Smooth muscle cell (in vitro differentiated cells): ENCODE results near the gene PACRG. TPM values are rescaled to one million over a fixed set of nuclear protein-coding genes. Genes with fewer than 3 reads are reported as not detected.

Experiments used
- DNase-seq: peaks from one replicate; lab custom pipeline; 2025; ENCODE audit not compliant: unreplicated experiment; lab: John Stamatoyannopoulos, UW
- H2AFZ ChIP-seq: fragments of 200-600 bp; sonication (generic); 2 replicates; pipeline ENCODE4 v1.6.0; 2016; ENCODE audit warnings: antibody characterized with exemption, low read depth, mild to moderate bottlenecking
- H3F3A ChIP-seq: fragments of 200-600 bp; sonication (generic); 2 replicates; pipeline ENCODE4 v1.6.0; 2017; ENCODE audit warnings: antibody characterized with exemption, low read depth
- H3K27ac ChIP-seq: fragments of 200-600 bp; sonication (generic); 2 replicates; pipeline ENCODE4 v1.5.1; 2016; ENCODE audit warnings: low read depth, mild to moderate bottlenecking
- H3K27me3 ChIP-seq: fragments of 200-600 bp; sonication (generic); 2 replicates; pipeline ENCODE4 v1.6.1; 2016; ENCODE audit warnings: low read depth, mild to moderate bottlenecking
- H3K36me3 ChIP-seq: fragments of 200-600 bp; sonication (generic); 2 replicates; pipeline ENCODE4 v1.5.1; 2016; ENCODE audit warnings: low read depth
- H3K4me1 ChIP-seq: fragments of 200-600 bp; sonication (generic); 2 replicates; pipeline ENCODE4 v1.5.1; 2016; ENCODE audit warnings: low read depth
- H3K4me2 ChIP-seq: fragments of 200-600 bp; sonication (generic); 2 replicates; pipeline ENCODE4 v1.6.0; 2016; ENCODE audit warnings: mild to moderate bottlenecking
- H3K4me3 ChIP-seq: fragments of 200-600 bp; sonication (generic); 2 replicates; pipeline ENCODE4 v1.5.1; 2016; ENCODE audit warnings: mild to moderate bottlenecking
- H3K79me2 ChIP-seq: fragments of 200-600 bp; sonication (generic); 2 replicates; pipeline ENCODE4 v1.6.0; 2016; ENCODE audit warnings: low read depth, mild to moderate bottlenecking
- H3K9ac ChIP-seq: fragments of 200-600 bp; sonication (generic); 2 replicates; pipeline ENCODE4 v1.6.0; 2016; ENCODE audit warnings: low read depth
- H3K9me3 ChIP-seq: fragments of 200-600 bp; sonication (generic); replicated peaks from 2 replicates; pipeline ENCODE4 v1.5.1; 2016; ENCODE audit warnings: low read depth
- H4K20me1 ChIP-seq: fragments of 200-600 bp; sonication (generic); 2 replicates; pipeline ENCODE4 v1.6.0; 2016; ENCODE audit warnings: low read depth
- WGBS: methylation state at CpG from one replicate; pipeline ENCODE4 v1.1.7; 2016; ENCODE audit warnings: low lambda C conversion rate; 5-methylcytosine and 5-hydroxymethylcytosine counted together
- polyA plus RNA-seq: library from polyadenylated mRNA; unstranded; fragments of >200 nt; fragmentation: Nextera tagmentation; extraction: Ambion mirVana; gene quantifications from 2 replicates; pipeline ENCODE4 v1.2.1, GENCODE V29; 2016
- total RNA-seq: library from RNA; depleted of rRNA; stranded (reverse); fragments of >200 nt; gene quantifications from 2 replicates; pipeline ENCODE4 v1.2.3, GENCODE V29; 2014
- TF ChIP-seq, protein P1 (sequence below): fragments of 200-600 bp; sonication (generic); IDR thresholded peaks from 2 replicates; pipeline ENCODE4 v1.5.1; 2017; ENCODE audit warnings: borderline replicate concordance, mild to moderate bottlenecking, antibody characterized with exemption; ENCODE audit not compliant: insufficient read depth, poor library complexity, severe bottlenecking

The PACRG gene
- total and polyA plus RNA-seq, 2 experiments from 2014 or later = not detected

DNA sequence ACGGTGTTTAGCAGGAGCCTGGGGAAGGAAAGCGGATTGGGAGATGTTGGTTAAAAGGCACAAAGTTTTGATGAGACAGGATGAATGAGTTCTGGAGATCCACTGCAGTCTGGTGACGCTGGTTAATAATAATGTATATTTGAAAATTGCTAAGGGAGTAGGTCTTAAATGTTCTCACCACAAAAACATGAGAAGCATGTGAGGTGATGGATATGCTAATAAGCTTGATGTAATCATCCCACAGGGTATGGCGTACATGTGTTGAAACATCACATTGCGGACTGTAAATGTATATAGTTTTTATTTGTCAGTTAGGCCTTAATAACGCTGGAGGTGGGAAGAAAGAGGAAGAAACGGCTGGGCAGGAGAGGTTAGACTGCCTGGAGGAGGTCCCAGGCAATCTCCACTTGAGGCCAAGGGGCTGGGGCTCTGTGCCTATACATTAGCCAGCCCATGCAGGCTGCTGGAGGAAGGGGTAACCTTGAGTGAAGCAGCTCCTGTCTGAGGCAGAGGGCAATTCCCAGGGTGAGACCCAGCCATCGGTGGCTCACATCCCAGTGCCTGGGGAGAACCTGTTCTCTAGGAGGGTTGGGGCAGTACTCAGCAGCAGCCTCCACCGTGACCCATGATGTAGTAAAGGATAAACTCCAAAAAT lies 498.5 kb downstream of the PACRG start:
- H3K36me3 ChIP-seq = no peaks in the 10 kb centered on the region
- H3K9me3 ChIP-seq = peaks cover 4% of the 10 kb centered on the region
- no peak overlapping the region for H3K4me3 ChIP-seq
- H3K79me2 ChIP-seq = no peaks in the 10 kb centered on the region
- H3K27me3 ChIP-seq = no peaks in the 10 kb centered on the region
- no peak overlapping the region for H3K4me2 ChIP-seq
- no peaks in the 10 kb centered on the region for H3K4me1 ChIP-seq
- H3K27ac ChIP-seq = no peak overlapping the region
- H4K20me1 ChIP-seq = no peaks in the 10 kb centered on the region
- TF ChIP-seq, protein P1, sequence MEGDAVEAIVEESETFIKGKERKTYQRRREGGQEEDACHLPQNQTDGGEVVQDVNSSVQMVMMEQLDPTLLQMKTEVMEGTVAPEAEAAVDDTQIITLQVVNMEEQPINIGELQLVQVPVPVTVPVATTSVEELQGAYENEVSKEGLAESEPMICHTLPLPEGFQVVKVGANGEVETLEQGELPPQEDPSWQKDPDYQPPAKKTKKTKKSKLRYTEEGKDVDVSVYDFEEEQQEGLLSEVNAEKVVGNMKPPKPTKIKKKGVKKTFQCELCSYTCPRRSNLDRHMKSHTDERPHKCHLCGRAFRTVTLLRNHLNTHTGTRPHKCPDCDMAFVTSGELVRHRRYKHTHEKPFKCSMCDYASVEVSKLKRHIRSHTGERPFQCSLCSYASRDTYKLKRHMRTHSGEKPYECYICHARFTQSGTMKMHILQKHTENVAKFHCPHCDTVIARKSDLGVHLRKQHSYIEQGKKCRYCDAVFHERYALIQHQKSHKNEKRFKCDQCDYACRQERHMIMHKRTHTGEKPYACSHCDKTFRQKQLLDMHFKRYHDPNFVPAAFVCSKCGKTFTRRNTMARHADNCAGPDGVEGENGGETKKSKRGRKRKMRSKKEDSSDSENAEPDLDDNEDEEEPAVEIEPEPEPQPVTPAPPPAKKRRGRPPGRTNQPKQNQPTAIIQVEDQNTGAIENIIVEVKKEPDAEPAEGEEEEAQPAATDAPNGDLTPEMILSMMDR = no peak
- no peak overlapping the region for H2AFZ ChIP-seq
- no peak for DNase-seq
- WGBS = 81% methylated on average over 9 of the region's 9 CpGs
- H3K9ac ChIP-seq = no peak overlapping the region
- no peaks in the 10 kb centered on the region for H3F3A ChIP-seq

DNA sequence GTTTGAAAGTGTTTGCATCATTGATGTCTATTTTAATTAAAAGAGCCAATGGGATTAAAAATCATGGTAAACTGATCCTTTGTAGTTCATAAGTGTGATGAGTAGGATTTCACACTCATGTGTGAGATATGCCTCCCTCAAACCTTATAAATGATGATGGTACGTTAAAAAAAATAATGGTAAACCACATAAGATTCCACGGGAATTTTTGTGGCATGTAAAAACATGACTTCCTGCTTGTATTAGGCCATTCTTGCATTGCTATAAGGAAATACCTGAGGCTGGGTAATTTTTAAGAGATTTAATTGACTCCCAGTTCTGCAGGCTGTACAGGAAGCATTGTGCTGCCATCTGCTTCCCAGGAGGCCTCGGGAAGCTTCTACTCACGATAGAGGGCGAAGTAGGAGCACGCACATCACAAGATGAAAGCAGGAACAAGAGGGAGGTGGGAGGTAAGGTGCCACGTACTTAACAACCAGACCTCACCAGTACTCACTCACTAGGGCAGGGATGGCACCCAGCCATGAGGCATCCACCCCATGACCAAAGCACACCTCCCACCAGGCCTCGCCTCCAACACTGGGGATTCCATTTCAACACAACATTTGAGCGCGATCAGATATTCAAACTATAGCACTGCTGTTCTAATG lies 499.2 kb downstream of the PACRG start:
- Histone ChIP-seq H2AFZ (no peak overlapping the region), H3K27me3 (no peaks in the 10 kb centered on the region), H3K9ac (no peak overlapping the region), H3K27ac (no peak overlapping the region), H3K9me3 (peaks cover 4% of the 10 kb centered on the region), H3F3A (no peaks in the 10 kb centered on the region), H3K79me2 (no peaks in the 10 kb centered on the region), H3K4me2 (no peak overlapping the region), H4K20me1 (no peaks in the 10 kb centered on the region), H3K36me3 (no peaks in the 10 kb centered on the region), H3K4me3 (no peak overlapping the region), H3K4me1 (no peaks in the 10 kb centered on the region)
- TF ChIP-seq, protein P1 = no peak
- no peak for DNase-seq
- 95% methylated on average over 10 of the region's 10 CpGs for WGBS

DNA sequence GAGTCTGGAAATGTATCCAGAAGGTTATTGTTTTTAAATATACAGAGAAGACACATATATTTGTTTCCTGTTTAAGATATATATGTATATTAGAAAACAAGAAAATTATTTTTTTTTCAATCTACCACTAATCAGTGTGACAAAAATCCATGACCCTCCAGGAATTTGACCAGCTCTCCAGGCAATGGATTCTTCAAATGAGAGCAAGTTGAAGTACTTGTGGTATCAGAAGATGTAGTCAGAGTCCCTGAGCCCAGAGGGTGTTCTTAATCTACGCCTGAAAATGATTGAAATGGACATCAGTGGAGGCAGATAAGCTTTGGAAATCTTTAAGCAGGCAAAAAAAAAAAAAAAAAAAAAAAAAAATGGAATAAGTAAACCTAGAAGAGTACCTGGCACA lies 500.3 kb downstream of the PACRG start:
- Histone ChIP-seq H3K27ac (no peak overlapping the region), H3K36me3 (no peaks in the 10 kb centered on the region), H3K4me3 (no peak overlapping the region), H3F3A (no peaks in the 10 kb centered on the region), H3K9me3 (peaks cover 4% of the 10 kb centered on the region), H3K4me2 (no peak overlapping the region), H3K79me2 (no peaks in the 10 kb centered on the region), H3K4me1 (no peaks in the 10 kb centered on the region), H4K20me1 (no peaks in the 10 kb centered on the region), H3K27me3 (no peaks in the 10 kb centered on the region), H3K9ac (no peak overlapping the region), H2AFZ (no peak overlapping the region)
- no peak for DNase-seq
- WGBS = 83% methylated on average over 1 of the region's 1 CpG
- TF ChIP-seq, protein P1 = no peak

DNA sequence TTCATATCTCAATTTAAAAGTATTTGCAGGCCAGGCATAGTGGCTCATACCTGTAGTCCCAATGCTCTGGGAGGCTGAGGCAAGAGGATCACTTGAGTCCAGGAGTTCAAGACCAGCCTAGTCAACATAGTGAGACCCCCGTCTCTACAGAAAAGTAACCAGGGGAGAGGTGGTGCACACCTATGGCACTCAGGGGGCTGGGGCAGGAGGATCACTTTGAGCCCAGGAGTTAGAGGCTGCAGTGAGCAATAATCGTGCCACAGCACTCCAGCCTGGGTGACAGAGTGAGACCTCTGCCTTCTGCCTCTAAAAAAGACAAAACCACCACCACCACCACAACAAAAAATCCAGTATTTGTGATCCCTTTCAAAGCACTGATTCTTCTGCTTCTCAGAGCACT lies 501.3 kb downstream of the PACRG start:
- WGBS = 89% methylated on average over 2 of the region's 2 CpGs
- no peak overlapping the region for H3K27ac ChIP-seq
- H3K9me3 ChIP-seq = peaks cover 4% of the 10 kb centered on the region
- no peak overlapping the region for H3K9ac ChIP-seq
- no peaks in the 10 kb centered on the region for H3K36me3 ChIP-seq
- no peaks in the 10 kb centered on the region for H3K4me1 ChIP-seq
- no peaks in the 10 kb centered on the region for H3K79me2 ChIP-seq
- H2AFZ ChIP-seq = no peak overlapping the region
- H3K27me3 ChIP-seq = no peaks in the 10 kb centered on the region
- TF ChIP-seq, protein P1 = no peak
- no peak overlapping the region for H3K4me2 ChIP-seq
- no peaks in the 10 kb centered on the region for H4K20me1 ChIP-seq
- no peaks in the 10 kb centered on the region for H3F3A ChIP-seq
- no peak for DNase-seq
- H3K4me3 ChIP-seq = no peak overlapping the region
